RCC 7860 (cell line): ENCODE results near the gene FBN1.

Experiments used
- DNase-seq: peaks from one replicate; pipeline ENCODE4 v3.0.0-alpha.2; 2015; ENCODE audit warnings: low spot score
- FAIRE-seq: peaks from 2 replicates; lab custom pipeline; 2012; peaks lifted over from hg19 to GRCh38; lab: Jason Lieb, UNC

FBN1 gene

DNA sequence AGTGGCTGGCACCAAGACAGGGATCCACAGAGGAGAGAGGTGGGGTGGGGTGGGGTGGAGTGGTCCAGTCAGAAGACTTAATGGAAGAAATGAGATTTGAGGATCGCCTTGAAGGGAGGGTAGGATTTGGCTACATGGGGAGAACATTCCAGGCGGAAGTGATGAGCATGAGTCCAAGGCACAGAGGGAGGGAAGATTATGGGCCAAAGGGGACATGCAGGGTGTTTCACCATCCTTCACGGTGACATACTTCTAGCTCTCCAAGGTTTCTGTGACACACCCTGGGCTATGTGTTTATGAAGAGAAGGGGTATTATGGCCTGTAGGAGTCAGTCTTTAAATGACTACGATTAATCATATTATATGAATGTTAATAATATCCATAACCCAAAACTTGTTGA lies 7.7 kb upstream of the FBN1 start:
- no peak for DNase-seq
- no peak for FAIRE-seq

DNA sequence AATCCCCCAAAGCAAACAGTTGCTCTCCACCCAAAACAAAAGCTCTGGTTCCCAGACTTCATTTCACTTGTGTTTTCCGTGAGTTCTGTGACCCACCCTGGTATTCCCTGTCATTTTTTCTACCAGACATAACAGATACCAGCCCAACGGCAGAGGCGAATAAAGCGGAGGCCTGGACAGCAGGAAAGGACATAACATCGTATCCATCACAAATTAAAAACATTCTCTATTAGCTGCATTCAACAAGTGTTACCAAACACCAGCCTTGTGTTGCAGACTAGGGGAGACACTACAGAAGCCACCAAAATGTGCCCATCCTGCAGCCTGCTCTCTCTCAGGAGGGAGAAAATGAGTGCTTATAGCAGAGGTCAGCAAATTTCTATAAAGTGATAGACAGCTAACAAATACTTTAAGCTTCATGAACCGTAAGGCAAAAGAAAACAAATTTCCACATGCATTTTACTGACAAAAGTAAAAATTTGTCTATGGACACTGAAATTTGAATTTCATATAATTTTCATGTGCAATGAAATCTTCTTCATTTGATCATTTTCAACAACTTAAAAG lies 7.1 kb upstream of the FBN1 start:
- FAIRE-seq (no peak), DNase-seq (no peak)

DNA sequence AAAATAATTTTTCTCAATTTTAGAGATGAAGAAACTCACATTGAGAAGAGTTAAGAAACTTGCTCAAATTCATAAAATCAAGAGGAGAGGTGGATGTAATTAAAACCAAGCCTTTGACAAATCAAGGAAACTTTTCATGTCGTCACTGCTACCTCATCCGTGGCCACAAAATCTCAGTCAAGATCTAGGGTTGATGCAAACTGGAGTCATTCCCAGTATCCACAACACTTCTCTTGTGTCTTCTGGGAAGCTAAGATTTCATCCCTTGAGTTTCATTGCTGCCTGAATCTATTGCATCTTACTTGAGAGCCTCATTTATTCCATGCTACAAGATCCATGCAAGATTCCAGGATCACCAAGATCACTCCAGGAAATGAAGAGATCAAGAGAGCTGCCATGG lies 5.4 kb upstream of the FBN1 start:
- DNase-seq (no peak), FAIRE-seq (no peak)

DNA sequence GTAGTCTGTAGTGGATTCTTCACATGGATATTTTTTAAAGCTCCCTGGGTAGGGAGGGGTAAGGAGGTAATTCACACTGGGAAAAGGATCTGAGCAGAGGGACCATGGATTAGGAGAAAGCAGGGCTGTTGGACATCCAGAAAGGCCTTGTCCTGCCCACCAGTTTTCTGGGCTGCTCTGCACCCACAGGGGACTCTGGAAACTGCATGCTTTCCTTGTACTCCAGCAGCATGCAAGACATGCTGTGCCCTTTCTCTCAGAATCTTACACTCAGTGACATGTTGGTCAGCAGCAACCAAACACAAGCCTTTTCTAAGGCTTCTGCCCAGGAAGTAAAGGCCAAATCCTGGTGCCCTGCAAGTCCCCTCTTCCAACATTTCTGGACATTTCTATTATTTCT lies 2.5 kb upstream of the FBN1 start:
- FAIRE-seq, result no peak

DNA sequence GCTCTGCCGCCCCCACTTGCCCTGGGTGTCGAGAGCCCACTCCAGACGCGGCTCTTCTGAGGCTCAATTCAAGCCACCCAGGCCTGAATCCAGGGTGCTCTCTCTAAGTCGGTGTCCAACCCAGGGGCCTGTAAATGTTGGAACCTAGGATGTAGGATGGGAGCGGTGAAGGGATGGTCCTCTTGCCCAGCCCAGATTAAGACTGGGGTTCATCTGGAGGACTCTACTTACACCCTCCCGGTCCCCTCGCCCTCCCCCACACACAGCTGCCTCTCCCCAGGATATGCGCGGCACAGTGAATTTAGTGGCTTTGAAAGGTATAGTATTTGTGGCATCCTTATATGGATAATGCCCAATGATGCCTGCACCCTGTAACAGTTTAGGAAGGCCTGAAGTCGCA lies 822 bp upstream of the FBN1 start:
- DNase-seq (no peak), FAIRE-seq (no peak)

More for the DNA sequence above, 2.5 kb upstream of the FBN1 start:
- DNase-seq, result no peak

DNA sequence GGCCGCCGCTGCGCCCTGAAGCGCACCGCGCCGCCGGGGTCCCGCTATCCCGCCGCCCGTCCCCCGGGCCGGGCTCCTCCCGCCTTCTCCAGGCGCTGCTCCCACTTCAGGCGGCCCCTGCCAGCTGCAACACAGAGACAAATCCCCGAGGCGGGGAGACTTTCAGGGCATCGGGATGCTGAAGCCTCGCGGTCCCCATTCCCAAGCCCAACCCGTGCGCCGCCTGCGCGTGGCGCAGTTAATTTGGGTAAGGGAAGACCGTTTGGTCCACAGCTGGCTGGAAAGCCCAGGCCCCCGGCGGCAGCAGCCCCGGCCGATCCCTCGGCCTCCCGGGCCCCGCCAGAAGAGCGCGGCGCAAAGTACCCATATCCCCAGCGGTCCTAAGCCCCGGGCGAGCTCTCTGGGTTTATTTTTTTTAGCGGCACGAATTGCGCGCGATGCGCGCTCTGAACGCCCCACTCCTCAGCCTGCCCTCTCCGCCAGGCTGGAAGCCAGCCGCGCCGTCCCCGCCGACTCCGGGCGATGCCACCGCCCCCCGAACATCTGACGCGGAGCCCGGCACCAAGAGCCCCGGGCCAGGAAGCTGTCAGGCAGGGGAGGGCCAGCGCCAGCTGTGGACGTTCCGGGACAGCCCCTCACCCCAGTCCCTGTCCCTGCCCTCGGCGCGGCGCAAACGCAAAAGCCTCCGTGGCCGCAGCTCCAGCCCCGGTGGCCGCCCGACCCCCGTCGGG lies 517 bp downstream of the FBN1 start:
- FAIRE-seq, result no peak
- no peak for DNase-seq

DNA sequence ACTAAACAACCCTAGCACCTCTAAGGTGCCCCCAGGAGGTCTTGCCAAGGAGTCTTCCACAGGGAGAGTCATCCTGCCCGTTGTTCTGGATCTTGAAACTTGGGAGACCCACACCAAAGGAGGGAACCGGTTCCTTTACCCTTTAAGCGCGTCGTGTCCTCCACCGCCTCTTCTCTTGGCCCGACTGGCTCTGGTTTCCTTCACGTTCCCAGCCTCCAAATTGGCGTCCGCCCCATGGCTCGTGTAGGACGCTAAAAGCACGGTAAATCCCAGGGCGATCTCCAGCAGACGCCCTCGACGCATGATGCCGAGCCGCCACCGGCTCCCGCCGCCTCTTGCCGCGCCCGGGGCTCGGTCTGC lies 1.1 kb downstream of the FBN1 start:
- DNase-seq, result no peak
- FAIRE-seq, result no peak

DNA sequence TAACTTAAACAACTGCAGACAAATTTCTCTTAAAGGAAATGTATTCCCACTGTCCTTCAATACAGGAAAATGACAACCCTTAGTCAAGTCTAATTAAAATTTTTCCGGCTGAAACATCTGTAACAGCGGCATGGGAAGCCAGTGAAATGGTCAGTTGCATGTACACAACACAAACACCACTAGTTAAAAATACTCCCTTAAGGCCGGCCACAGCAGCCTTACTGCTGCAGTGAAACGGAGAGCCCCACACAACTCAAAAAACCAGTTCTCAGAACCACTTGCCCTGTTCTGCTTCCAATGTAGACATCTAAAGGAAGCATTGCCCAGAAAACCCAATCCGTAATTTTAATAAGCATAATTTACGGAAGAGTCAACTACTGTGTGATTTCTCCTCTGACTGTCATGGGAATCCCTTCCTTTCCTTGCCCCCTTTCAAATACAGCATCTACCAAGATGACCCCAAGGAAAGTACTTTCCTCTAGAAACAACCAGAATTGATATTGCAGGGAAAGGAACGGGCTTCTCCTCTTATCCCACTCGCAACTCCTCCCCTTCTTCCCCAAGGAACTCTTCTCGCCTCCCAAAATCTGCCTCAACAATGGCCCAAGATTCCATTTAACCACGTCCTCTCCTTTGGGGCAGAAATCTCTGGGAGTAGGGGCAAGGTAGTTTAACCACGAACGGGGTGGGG lies 1.6 kb downstream of the FBN1 start:
- DNase-seq (no peak), FAIRE-seq (no peak)

DNA sequence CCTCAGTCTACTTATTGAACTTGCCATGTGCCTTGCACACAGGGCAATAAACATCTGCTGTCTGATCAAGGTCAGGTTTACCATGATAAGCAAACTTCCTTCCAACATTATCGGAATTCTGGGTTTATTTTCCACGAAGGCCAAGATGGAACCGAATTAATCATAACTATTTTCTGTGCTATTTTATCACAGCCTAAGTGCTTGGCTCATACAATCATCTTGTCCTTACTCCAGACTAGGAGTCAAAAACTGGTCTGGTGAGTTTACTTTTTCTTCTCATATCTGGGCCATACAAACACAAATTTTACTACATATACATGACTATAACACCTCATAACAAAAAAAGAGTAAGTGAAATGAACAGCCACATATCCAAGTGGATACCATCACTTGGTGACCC lies 2.3 kb downstream of the FBN1 start:
- DNase-seq, result no peak
- FAIRE-seq, result no peak

DNA sequence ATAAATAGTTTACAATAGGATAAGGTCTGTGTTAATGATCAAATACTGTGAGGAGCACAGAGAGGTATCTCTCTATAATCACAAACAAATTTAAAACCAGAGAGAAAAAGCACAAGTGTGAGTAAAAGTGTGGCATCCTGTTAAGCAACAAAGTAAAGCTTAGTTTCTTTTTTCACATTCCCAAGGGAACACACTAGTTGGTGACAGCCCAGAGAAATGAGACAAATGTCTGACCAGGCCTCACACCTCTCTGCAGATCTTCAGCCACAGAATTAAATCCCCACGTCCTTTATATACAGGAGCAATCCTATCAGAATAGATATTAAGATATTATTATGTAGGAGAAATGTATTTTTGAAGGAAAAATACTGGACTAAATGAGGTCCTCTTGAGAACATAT lies 2.7 kb downstream of the FBN1 start:
- DNase-seq, result no peak
- no peak for FAIRE-seq

DNA sequence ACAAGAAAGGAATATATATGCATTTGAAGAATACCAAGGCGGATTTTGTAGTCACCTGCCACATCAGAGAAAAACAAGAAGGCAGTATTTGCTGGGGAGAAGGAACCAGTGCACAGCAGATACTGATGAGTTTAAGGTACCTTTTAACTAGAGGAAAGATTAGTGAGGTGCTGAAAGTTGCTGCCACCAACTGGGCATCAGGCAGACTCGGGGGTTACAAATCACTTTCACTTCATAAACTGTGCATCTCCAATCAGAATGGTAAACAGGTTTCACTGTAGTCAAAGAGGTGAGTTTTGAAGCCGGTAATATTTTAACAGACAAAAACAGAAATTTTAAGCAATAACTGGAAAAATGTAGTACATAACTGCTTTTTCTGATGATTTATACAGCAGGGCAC lies 4.1 kb downstream of the FBN1 start:
- no peak for FAIRE-seq
- peak; percentile 10 for DNase-seq

DNA sequence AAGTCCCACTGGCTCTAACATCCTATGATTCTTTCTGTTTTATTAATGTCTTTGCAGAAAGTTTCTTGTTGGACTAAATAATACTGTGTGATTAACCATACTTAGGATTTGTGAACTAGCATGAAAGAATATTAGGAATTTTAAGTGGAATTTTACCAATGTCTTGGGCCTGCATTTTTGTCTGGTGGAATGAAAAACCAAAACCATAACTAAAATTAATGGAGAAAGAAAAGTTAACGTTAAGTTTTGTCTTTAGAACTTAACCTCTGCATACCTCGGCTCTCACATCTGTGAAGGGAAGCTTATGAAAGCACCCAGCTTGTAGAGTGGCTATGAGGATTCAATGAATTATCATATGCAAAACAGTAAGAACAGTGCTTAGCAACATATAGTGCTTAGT lies 6.5 kb downstream of the FBN1 start:
- no peak for DNase-seq
- no peak for FAIRE-seq

DNA sequence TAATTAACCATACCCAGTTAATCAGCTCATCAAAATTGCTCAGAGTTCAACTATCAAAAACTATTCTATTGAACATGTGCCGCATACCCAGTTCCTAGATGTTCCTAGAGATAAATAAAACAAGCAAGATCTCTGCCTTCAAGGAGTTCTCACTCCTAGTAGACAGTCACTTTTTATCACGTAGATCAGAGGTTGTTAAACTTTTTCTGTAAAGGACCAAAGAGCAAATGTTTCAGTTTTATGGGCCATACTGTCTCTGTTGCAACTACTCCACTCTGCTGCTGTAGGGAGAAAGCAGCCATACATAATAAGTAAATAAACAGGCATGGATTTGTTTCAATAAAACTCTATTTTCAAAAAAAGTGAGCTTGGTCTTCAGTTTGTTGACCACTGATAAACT lies 7.9 kb downstream of the FBN1 start:
- no peak for FAIRE-seq

DNA sequence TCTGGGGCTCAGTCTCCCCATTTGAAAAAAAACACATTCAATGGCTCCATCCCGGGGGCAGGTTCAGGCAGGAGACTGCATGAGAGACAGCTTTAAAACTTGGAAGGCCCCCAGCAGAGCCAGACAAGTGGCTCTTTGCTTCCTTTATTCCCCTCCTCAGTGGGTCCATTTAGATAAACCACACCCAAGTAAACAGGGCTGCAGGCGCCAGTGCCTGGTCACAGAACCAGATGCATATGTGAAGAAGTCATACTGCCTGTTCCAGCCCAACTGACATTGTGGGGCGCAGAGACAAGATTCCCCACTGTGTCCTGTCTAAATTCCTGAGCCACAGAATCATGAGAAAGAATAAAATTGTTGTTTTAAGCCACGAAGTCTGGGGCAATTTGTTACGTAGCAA lies 9.0 kb downstream of the FBN1 start:
- no peak for DNase-seq
- no peak for FAIRE-seq

More for the DNA sequence above, 7.9 kb downstream of the FBN1 start:
- no peak for DNase-seq

DNA sequence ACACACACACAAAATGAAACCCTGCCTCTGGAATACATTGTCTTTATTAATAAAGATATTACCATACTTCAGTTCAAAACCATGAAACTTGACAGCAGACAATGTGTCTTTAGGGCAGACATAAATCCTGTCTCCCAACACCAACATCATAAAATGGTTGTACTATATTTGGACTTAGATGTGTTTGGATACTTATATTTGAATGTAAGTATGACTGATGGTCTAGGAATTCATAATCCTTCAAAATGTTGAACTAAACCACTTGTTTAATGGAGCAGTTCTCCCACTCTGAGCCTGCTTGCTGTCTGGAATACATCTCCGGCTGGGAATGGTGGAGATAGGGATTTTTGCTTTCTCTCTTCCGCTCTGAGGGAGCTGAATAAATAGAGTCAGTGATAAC lies 10.6 kb downstream of the FBN1 start:
- DNase-seq, result no peak
- no peak for FAIRE-seq

DNA sequence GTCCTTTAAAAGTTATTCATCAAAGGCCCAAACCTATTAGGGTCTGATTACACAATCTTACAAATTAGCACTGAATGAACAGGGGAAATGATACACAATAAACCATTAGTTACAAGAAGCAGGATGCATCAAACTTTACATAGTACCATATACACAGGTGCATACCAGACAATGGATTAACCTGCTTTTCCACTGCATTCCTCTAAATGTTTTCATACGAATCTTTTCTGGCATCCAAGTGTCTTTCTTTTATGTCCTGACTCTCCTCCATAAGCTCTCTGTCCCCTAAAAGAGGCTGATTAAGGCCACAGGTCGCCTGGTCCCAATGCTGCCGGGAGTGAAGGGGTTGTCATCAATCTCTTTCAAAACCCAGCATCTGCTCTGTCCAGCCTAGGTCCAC lies 11.4 kb downstream of the FBN1 start:
- FAIRE-seq (no peak), DNase-seq (no peak)

DNA sequence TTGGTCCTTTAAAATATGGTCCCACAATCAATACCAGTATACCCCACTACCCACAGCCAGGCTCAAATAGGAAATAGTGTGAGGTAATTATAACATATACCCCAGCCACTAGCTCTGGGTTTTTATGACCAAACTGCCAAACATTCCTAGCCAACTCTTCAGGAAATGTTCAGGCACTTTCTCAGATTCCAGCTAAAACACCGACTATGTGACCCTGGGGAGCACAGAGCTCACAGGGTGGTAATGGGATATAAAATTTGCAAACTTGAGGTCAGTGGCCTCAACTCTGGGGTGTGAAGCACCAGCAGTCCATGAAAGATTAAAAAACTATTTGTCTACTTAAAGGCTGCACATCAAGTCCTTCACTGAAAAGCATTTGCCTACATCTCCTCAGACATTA lies 12.9 kb downstream of the FBN1 start:
- no peak for DNase-seq
- FAIRE-seq, result no peak

DNA sequence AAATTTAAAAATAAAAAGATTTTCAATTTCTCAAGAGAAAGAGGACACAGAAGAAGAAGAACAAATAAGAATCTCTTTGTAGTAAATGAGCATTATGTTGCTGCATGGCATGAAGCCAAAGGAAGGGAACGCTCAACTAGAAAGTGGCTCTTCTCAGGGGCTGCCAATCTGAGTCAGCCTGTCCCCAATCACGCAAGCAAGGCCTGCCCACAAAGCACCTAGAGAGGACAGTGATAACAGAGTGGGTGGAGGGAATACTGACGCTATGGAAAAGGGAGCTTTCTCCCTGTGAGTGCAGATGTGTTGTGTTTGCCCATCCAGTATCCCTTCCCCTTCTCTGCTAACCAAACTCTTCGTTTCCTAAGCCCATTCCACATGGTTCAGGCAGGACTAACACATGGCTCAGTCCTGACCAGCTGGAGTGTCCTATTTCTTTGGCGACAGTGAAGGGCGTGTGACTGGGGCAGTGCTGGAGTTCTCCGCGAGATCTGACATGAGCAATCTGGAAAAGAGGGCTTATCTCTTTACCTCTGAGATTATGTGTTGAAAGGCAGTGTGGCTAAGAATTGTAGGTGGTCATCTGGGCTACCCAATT lies 14.2 kb downstream of the FBN1 start:
- no peak for FAIRE-seq
- DNase-seq, result no peak

DNA sequence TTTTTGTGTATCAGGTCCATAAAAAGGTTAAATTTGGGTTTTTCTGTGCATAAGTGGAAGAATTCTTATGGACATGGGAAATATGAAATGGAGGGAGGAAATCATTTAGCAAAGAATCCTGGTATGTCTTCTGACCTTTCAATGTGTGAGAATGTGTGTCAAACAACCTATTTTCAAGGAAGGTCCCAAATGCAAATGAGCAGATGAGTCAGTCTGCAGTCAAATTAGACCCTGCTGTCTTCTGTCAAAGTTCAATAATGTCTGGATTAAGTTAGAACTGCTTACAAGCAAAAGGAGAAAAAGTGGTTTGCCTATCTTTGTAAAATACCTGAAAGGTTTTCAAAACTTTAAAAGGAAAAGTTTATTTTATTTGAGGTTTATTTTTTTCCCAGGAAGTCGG lies 15.3 kb downstream of the FBN1 start:
- DNase-seq (no peak), FAIRE-seq (no peak)

DNA sequence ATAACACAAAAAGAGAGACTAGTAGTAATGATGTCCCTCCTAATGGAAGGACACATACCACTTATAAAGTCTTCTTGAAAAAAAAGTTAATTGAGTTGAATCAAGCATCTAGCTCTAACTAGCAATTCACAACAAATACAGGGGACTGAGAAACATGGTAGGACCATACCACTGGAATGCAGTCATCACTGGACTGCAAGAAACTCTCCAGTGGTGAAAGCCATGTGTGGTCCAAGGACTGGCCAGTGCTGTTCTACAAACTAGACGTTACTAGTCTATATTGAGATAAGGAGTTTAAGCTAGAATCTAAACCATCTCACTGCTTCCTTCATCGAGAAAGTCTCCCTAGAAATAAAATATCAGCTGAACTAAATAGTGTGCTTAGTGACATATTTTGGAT lies 16.7 kb downstream of the FBN1 start:
- no peak for DNase-seq
- FAIRE-seq, result no peak

DNA sequence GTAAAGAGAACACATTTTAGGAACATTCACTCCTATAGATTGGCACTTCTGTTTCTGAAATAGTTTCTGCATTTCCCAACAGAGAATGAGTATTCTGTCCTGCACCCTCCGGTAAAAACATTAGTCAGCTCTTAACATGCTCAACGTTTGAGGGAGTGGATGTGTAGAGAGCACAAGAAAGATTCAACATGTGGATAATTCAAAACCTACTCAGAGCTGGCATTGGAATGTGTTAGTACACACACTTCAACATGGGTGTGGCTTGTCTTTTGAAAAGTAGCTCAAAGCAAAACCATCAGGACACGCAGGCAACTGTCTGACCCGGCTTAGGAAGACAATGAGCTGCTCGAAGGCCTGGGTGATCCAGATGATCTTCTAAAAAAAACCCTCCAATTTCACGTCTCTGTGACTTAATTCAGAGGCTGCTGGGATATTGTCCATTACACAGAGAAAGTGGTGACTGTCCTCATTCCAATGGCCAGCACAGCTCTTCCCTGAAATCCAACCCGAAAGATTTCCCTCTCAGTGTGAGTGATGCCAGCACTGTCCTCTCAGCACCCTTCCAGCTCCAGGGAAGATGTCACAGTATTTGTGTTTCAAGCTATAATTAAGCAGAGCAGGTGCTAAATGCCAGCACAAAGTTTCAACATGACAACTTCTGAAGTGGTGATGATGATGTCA lies 18.1 kb downstream of the FBN1 start:
- DNase-seq (no peak), FAIRE-seq (no peak)

DNA sequence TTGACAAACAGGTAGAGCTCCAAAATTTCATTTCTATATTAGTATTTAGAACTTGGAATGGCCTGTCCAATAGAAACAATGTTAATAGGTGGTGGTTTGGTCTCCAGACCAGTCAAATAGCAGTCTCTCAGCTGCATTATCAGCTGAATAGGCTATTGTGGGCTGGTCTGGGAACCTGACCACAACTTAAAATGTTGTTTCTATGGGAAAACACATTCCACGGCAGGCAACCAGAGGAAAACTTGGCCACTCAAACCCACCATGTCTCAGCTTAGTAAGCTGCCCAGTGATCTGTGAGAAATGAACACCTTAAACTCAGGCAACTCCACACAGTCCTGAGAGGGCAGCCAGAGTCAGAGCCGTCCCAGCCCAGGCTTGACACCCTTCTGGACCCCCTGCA lies 20.4 kb downstream of the FBN1 start:
- FAIRE-seq, result no peak
- DNase-seq, result no peak
